Suprapubic skin (tissue), 4 donors: ENCODE results near the gene CD68. TPM values are rescaled to one million over a fixed set of nuclear protein-coding genes. Genes with fewer than 3 reads are reported as not detected.
"Not testable (repeated sequence)": the region's sequence is repeated elsewhere in the genome, so short reads cannot be mapped to it uniquely, and the experiment has no call there.

Experiments used
- DNase-seq, 2 donors: peaks; one replicate each; pipeline ENCODE4 v3.0.0-alpha.2; 2019; ENCODE audit warnings: low spot score in 2 of 2
- H3K27ac ChIP-seq: fragments of 200-600 bp; sonication (generic); one replicate; pipeline ENCODE4 v1.5.1; 2019
- H3K27me3 ChIP-seq: fragments of 200-600 bp; sonication (generic); one replicate; pipeline ENCODE4 v1.5.1; 2019
- H3K36me3 ChIP-seq: fragments of 200-600 bp; sonication (generic); one replicate; pipeline ENCODE4 v1.5.1; 2019
- H3K4me1 ChIP-seq: fragments of 200-600 bp; sonication (generic); one replicate; pipeline ENCODE4 v1.5.1; 2019
- H3K4me3 ChIP-seq: fragments of 200-600 bp; sonication (generic); one replicate; pipeline ENCODE4 v1.5.1; 2019; ENCODE audit warnings: mild to moderate bottlenecking
- H3K9me3 ChIP-seq: fragments of 200-600 bp; sonication (generic); one replicate; pipeline ENCODE4 v1.5.1; 2019
- CTCF ChIP-seq, 2 donors: fragments of 200-600 bp in 1 of 2; fragments of 450-650 bp in 1 of 2; sonication (generic) in 1 of 2; IDR thresholded peaks; one replicate each; pipeline ENCODE4 v1.5.1; 2016 to 2019; ENCODE audit warnings: antibody characterized with exemption in 2 of 2, mild to moderate bottlenecking in 1 of 2, moderate library complexity in 1 of 2
- EP300 ChIP-seq: sonication (generic); formaldehyde crosslinking; IDR thresholded peaks from one replicate; pipeline ENCODE4 v1.6.1; 2017; ENCODE audit warnings: antibody characterized with exemption
- POLR2A ChIP-seq, 2 donors: fragments of 450-650 bp; IDR thresholded peaks; one replicate each; pipeline ENCODE4 v1.6.1; 2017; ENCODE audit warnings: antibody characterized with exemption in 2 of 2, mild to moderate bottlenecking in 2 of 2, moderate library complexity in 2 of 2
- POLR2AphosphoS5 ChIP-seq, 3 donors: sonication (generic); formaldehyde crosslinking; IDR thresholded peaks; one replicate each; pipeline ENCODE4 v1.6.1; 2017; ENCODE audit warnings: antibody characterized with exemption in 3 of 3
- WGBS: methylation state at CpG from one replicate; pipeline ENCODE4 v1.1.5; 2018; 5-methylcytosine and 5-hydroxymethylcytosine counted together
- total RNA-seq, 4 donors: library from RNA; depleted of rRNA; stranded (reverse); fragments of >200 nt; gene quantifications; one replicate each; pipeline ENCODE4 v1.1.0, GENCODE V29; 2016

The CD68 gene
- total RNA-seq, 4 donors from 2014 or later, result 5.0 to 13.2 (median 9.6) TPM

DNA sequence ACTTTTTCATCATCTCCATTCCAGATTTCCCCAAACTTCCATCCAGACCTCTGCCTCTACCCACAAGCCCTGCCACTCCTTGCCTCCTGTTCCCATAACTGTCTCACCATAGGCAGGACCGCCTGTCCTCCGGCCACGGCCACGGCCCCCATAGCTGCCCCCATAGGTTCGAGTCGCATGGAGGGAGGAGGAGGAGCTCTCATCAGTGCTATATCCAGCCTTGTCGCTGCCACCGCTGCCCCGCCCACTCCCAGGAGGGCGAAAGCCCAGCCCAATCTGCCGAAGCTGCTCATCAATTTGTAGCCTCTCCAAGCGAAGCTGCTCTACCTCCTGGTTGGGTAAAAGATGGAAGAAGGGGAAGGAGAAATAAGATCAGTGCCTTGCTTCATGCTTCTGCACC is 13.9 kb downstream of the CD68 start:
- no peak overlapping the region for H3K4me3 ChIP-seq
- no peak for DNase-seq
- no peak for TF ChIP-seq EP300
- TF ChIP-seq POLR2A (IDR thresholded peaks at IDR 0.05), result no peak
- TF ChIP-seq CTCF (IDR thresholded peaks at IDR 0.05), result no peak
- no peak for TF ChIP-seq POLR2AphosphoS5 (IDR thresholded peaks at IDR 0.05)
- no peak overlapping the region for H3K27ac ChIP-seq
- no peaks in the 10 kb centered on the region for H3K9me3 ChIP-seq
- H3K27me3 ChIP-seq, result no peaks in the 10 kb centered on the region
- H3K36me3 ChIP-seq, result peaks cover 69% of the 10 kb centered on the region
- 79% methylated on average over 12 of the region's 12 CpGs for WGBS
- H3K4me1 ChIP-seq, result peaks cover 33% of the 10 kb centered on the region

DNA sequence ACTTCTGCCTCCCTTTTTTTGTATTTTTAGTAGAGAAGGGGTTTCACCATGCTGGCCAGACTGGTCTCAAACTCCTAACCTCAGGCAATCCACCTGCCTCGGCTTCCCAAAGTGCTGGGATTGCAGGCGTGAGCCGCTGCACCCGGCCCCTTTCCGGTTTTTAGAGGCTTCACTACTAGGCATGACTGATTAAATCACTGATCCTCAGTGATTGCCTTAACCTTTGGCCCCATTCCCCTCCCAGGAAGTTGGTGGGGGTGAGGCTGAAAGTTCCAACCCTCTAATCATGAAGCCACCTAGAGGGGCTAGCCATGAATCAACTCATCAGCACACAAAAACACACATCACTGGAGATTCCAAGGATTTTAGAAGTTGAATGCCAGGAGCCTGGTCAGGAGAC is 18.1 kb downstream of the CD68 start:
- peaks cover 96% of the 10 kb centered on the region for H3K36me3 ChIP-seq
- not testable (repeated sequence) for DNase-seq, H3K27me3 ChIP-seq, H3K27ac ChIP-seq, H3K9me3 ChIP-seq, H3K4me3 ChIP-seq, H3K4me1 ChIP-seq
- WGBS, result 70% methylated on average over 5 of the region's 5 CpGs

DNA sequence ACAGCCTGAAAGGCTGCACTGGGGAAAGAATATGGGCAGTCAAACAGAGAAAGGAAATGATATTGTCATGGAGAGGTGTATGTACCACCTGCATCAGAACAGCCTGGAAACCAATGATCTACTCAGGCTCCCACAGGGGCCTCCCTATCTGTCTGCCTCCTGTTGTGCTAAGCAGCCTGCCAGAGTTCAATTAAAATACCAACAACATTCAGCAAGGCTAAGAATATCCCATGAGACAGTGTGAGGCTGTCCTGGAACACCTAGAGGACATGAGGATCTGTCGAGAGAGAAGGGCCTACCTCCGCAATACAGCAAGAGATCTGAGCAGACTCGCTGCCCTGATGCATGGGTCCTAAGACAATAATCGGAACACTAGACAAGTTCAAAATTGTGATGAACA is 26.8 kb downstream of the CD68 start:
- Histone ChIP-seq H3K4me3 (no peak overlapping the region), H3K9me3 (no peaks in the 10 kb centered on the region), H3K36me3 (peaks cover 56% of the 10 kb centered on the region), H3K27me3 (no peaks in the 10 kb centered on the region), H3K27ac (no peak overlapping the region), H3K4me1 (peaks cover 16% of the 10 kb centered on the region)
- no peak for TF ChIP-seq CTCF (IDR thresholded peaks at IDR 0.05)
- no peak for TF ChIP-seq POLR2AphosphoS5 (IDR thresholded peaks at IDR 0.05)
- no peak for TF ChIP-seq POLR2A (IDR thresholded peaks at IDR 0.05)
- TF ChIP-seq EP300, result no peak
- no peak for DNase-seq
- 95% methylated on average over 4 of the region's 4 CpGs for WGBS

DNA sequence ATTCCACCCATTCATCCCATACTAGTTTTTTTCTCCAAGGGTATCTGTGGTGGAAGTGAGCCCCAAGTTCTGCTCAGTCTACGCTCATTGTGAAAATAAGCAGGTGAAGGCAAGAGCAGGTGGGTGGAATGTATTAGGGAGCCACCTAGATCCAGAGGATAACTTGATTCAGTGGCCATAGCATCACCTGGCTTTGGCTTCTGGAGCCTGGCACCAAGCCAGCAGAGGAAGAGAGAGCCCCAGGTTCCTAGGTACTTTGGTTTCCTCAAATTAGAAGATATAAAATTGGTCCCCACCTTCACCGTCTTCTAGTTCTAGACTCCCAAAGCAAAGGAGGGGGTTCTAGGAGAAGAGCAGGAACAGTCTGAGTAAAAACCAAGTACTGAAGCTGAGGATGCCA is 31.2 kb downstream of the CD68 start:
- TF ChIP-seq POLR2AphosphoS5 (IDR thresholded peaks at IDR 0.05), result no peak
- no peak for TF ChIP-seq EP300
- TF ChIP-seq POLR2A (IDR thresholded peaks at IDR 0.05), result no peak
- no peak for TF ChIP-seq CTCF (IDR thresholded peaks at IDR 0.05)
- Histone ChIP-seq H3K4me3 (no peak overlapping the region), H3K36me3 (peaks cover 14% of the 10 kb centered on the region), H3K27me3 (no peaks in the 10 kb centered on the region), H3K9me3 (no peaks in the 10 kb centered on the region), H3K4me1 (peaks cover 49% of the 10 kb centered on the region), H3K27ac (no peak overlapping the region)
- 88% methylated on average over 2 of the region's 2 CpGs for WGBS
- no peak for DNase-seq

- H3K9me3 ChIP-seq, result no peaks in the 10 kb centered on the region
- no peak overlapping the region for H3K4me3 ChIP-seq
- H3K27ac ChIP-seq, result no peak overlapping the region
- no peaks in the 10 kb centered on the region for H3K27me3 ChIP-seq
- TF ChIP-seq EP300, result no peak
- no peak for TF ChIP-seq CTCF (IDR thresholded peaks at IDR 0.05)
- TF ChIP-seq POLR2A (IDR thresholded peaks at IDR 0.05), result no peak
- TF ChIP-seq POLR2AphosphoS5 (IDR thresholded peaks at IDR 0.05), result no peak
- peaks cover 11% of the 10 kb centered on the region for H3K36me3 ChIP-seq
- no peak for DNase-seq
- H3K4me1 ChIP-seq, result peaks cover 49% of the 10 kb centered on the region
- 64% methylated on average over 3 of the region's 3 CpGs for WGBS
Measured at GRCh38 chr17:7611635-7612293, 32.3 kb downstream of the CD68 start.

DNA sequence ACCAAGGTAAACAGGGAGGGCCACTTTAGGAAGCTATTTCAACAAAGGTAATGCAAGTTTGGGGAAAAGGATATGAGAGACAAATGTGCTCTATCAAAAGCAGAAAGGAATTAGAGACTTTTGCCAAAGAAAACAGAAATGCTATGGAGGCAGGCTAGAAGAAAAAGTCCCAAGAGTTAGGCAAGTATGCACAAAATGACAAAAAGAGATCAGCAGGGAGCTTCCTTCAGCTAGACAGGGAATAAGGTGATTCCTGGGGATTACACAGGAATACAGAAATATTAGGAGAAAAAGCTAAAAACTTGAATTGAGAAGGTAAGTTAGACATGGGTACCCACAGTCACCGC is 32.8 kb downstream of the CD68 start:
- Histone ChIP-seq H3K4me3 (no peak overlapping the region), H3K27me3 (no peaks in the 10 kb centered on the region), H3K9me3 (no peaks in the 10 kb centered on the region), H3K4me1 (peaks cover 49% of the 10 kb centered on the region), H3K36me3 (peaks cover 11% of the 10 kb centered on the region), H3K27ac (no peak overlapping the region)
- no peak for TF ChIP-seq EP300
- TF ChIP-seq POLR2A (IDR thresholded peaks at IDR 0.05), result no peak
- TF ChIP-seq POLR2AphosphoS5 (IDR thresholded peaks at IDR 0.05), result no peak
- no peak for TF ChIP-seq CTCF (IDR thresholded peaks at IDR 0.05)
- DNase-seq, result no peak
- WGBS, result 97% methylated on average over 1 of the region's 1 CpG
